Stomach (tissue), 4 donors: Measurements from ENCODE around the gene C15orf61.

Experiments
- EP300 ChIP-seq: sonication (generic); formaldehyde crosslinking; IDR thresholded peaks from one replicate; pipeline ENCODE4 v1.6.1; 2017; ENCODE audit warnings: antibody characterized with exemption
- TF ChIP-seq, protein P1 (sequence below), 7 experiments: fragments of 450-650 bp in 4 of 7; fragments of 200-600 bp in 3 of 7; sonication (generic) in 3 of 7; IDR thresholded peaks; one replicate each; pipeline ENCODE4 v1.5.1; 2016 to 2019; ENCODE audit warnings: antibody characterized with exemption in 7 of 7, control low read depth in 2 of 7, mild to moderate bottlenecking in 1 of 7

DNA sequence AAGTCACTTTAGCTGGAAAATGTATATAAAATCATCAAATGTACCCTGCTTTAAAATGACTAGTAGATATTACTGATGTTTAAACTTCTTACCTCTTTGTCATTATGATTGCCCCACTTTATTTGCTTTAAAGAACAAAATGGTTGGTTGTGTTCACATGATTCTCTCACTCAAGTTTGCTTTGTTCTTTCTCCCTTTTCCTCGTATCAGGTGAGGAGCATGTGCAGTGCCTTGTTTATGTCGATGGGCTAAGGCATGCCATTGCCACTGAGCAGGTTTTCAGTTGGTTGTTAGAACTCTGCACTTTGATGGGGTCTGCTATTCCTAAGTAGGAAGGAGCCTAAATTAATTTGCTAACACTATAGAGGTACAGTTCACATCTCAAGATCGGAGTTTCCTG is 26.9 kb downstream of the C15orf61 start:
- no peak for TF ChIP-seq EP300
- TF ChIP-seq, protein P1, sequence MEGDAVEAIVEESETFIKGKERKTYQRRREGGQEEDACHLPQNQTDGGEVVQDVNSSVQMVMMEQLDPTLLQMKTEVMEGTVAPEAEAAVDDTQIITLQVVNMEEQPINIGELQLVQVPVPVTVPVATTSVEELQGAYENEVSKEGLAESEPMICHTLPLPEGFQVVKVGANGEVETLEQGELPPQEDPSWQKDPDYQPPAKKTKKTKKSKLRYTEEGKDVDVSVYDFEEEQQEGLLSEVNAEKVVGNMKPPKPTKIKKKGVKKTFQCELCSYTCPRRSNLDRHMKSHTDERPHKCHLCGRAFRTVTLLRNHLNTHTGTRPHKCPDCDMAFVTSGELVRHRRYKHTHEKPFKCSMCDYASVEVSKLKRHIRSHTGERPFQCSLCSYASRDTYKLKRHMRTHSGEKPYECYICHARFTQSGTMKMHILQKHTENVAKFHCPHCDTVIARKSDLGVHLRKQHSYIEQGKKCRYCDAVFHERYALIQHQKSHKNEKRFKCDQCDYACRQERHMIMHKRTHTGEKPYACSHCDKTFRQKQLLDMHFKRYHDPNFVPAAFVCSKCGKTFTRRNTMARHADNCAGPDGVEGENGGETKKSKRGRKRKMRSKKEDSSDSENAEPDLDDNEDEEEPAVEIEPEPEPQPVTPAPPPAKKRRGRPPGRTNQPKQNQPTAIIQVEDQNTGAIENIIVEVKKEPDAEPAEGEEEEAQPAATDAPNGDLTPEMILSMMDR (IDR thresholded peaks at IDR 0.05), result no peak
